Measurements from ENCODE around the gene MRPS10. TPM values are rescaled to one million over a fixed set of nuclear protein-coding genes. Genes with fewer than 3 reads are reported as not detected.

MRPS10 gene
- total RNA-seq, 1 experiment from 2014 or later = 67.6 TPM

DNA sequence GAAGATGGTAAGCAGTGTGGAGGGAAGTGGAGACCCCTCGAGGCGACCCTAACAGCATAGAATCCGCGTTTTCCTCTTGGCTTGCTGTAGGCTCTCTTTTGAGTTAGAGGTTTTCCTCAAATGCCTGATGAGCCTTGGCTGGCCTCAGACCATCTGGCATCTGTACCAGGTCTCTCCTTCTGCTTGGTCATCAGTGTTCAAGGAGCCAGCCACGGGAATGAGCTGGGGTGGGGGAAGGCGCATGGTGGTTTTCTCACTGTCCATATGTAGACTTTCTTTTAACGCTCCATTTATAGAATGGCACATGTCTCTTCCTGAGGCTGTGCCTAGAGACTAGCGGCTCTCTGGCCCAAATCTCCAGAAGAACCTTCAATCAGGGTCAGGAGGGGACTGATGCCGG, 52.6 kb downstream of the MRPS10 start:
- Histone ChIP-seq H3K27ac (ENCODE audit: low read length) (0 out of 2 replicates have a peak overlapping the region, but pooled peaks have one; percentile 7), H3K4me1 (ENCODE audit: control insufficient read depth, insufficient read depth, low read length) (peaks cover 9% of the 10 kb centered on the region), H3K9me3 (ENCODE audit: control insufficient read depth, insufficient read depth, low read depth, low read length) (no peaks in the 10 kb centered on the region), H3K36me3 (ENCODE audit: control insufficient read depth, insufficient read depth, low read length) (no peaks in the 10 kb centered on the region), H3K27me3 (ENCODE audit: control insufficient read depth, insufficient read depth, low read length) (no peaks in the 10 kb centered on the region), H3K4me3 (ENCODE audit: low read depth in 2 of 2, low read length in 2 of 2) (no peak overlapping the region)
- POLR2A ChIA-PET = interaction anchor here (0.7 kb wide), 1 partner anchor 53 kb away, joined by 8 read pairs; no protein-coding TSS in a partner anchor
- in situ Hi-C loops (cut with HindIII; ENCODE audit: low pct_unique_long_range_greater_than_20kb, low sequenced_read_pairs) = no loop called here
- TF ChIP-seq, protein P1, sequence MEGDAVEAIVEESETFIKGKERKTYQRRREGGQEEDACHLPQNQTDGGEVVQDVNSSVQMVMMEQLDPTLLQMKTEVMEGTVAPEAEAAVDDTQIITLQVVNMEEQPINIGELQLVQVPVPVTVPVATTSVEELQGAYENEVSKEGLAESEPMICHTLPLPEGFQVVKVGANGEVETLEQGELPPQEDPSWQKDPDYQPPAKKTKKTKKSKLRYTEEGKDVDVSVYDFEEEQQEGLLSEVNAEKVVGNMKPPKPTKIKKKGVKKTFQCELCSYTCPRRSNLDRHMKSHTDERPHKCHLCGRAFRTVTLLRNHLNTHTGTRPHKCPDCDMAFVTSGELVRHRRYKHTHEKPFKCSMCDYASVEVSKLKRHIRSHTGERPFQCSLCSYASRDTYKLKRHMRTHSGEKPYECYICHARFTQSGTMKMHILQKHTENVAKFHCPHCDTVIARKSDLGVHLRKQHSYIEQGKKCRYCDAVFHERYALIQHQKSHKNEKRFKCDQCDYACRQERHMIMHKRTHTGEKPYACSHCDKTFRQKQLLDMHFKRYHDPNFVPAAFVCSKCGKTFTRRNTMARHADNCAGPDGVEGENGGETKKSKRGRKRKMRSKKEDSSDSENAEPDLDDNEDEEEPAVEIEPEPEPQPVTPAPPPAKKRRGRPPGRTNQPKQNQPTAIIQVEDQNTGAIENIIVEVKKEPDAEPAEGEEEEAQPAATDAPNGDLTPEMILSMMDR (IDR thresholded peaks at IDR 0.05) = no peak
- TF ChIP-seq SIN3A (IDR thresholded peaks at IDR 0.05; ENCODE audit: borderline replicate concordance, insufficient read depth, low read depth, low read length) (no peak), POLR2AphosphoS5 (IDR thresholded peaks at IDR 0.05; ENCODE audit: low read depth, low read length) (no peak), TCF7L2 (IDR thresholded peaks at IDR 0.05; ENCODE audit: low read depth, low read length) (no peak)
- TF ChIP-seq, protein P2, sequence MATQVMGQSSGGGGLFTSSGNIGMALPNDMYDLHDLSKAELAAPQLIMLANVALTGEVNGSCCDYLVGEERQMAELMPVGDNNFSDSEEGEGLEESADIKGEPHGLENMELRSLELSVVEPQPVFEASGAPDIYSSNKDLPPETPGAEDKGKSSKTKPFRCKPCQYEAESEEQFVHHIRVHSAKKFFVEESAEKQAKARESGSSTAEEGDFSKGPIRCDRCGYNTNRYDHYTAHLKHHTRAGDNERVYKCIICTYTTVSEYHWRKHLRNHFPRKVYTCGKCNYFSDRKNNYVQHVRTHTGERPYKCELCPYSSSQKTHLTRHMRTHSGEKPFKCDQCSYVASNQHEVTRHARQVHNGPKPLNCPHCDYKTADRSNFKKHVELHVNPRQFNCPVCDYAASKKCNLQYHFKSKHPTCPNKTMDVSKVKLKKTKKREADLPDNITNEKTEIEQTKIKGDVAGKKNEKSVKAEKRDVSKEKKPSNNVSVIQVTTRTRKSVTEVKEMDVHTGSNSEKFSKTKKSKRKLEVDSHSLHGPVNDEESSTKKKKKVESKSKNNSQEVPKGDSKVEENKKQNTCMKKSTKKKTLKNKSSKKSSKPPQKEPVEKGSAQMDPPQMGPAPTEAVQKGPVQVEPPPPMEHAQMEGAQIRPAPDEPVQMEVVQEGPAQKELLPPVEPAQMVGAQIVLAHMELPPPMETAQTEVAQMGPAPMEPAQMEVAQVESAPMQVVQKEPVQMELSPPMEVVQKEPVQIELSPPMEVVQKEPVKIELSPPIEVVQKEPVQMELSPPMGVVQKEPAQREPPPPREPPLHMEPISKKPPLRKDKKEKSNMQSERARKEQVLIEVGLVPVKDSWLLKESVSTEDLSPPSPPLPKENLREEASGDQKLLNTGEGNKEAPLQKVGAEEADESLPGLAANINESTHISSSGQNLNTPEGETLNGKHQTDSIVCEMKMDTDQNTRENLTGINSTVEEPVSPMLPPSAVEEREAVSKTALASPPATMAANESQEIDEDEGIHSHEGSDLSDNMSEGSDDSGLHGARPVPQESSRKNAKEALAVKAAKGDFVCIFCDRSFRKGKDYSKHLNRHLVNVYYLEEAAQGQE (IDR thresholded peaks at IDR 0.05; ENCODE audit: insufficient read depth in 1 of 2, low read depth in 2 of 2, low read length in 1 of 2) = no peak
- no TSS peak for BruUV-seq (replicated peaks)
- intact Hi-C loops (cut with micrococcal nuclease; ENCODE audit: unreplicated experiment) = no loop called here
- CTCF ChIA-PET = interaction anchor here (0.5 kb wide), 1 partner anchor 30 kb away, joined by 7 read pairs; no protein-coding TSS in a partner anchor
- DNase-seq (ENCODE audit: low read depth, low spot score) = no peak
- no peak for ATAC-seq

DNA sequence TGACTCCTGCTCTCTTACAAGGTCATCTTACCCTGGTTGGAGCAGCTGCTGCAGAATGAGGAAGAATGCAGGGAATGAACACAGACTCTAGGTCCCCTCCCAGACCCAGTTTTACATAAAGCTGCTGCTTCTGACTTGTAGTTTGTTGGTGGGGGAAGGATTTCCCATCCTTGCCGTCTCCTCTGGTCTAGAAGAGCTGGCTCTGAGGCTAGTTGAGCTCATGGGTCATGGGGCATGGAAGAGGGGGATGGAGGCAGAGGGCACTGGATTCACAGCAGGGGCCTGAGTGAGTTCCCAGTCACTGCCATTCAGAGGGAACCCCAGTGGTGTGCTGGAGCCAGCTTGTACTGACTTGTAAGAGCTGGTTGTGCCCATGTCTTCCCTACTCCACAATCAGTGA, 53.7 kb downstream of the MRPS10 start:
- ChIA-PET CTCF (interaction anchor here (0.5 kb wide), 1 partner anchor 17 kb away, joined by 5 read pairs; no protein-coding TSS in a partner anchor), POLR2A (interaction anchor here (0.6 kb wide), 1 partner anchor 1874 kb away, joined by 5 read pairs; no protein-coding TSS in a partner anchor)
- in situ Hi-C loops (cut with HindIII; ENCODE audit: low pct_unique_long_range_greater_than_20kb, low sequenced_read_pairs) (no loop called here), intact Hi-C loops (cut with micrococcal nuclease; ENCODE audit: unreplicated experiment) (no loop called here)
- H3K9me3 ChIP-seq (ENCODE audit: control insufficient read depth, insufficient read depth, low read depth, low read length) = no peaks in the 10 kb centered on the region
- TF ChIP-seq TCF7L2 (IDR thresholded peaks at IDR 0.05; ENCODE audit: low read depth, low read length) (no peak), SIN3A (IDR thresholded peaks at IDR 0.05; ENCODE audit: borderline replicate concordance, insufficient read depth, low read depth, low read length) (no peak), POLR2AphosphoS5 (IDR thresholded peaks at IDR 0.05; ENCODE audit: low read depth, low read length) (no peak)
- TF ChIP-seq, protein P1 (IDR thresholded peaks at IDR 0.05) = no peak
- TF ChIP-seq, protein P2 (IDR thresholded peaks at IDR 0.05; ENCODE audit: insufficient read depth in 1 of 2, low read depth in 2 of 2, low read length in 1 of 2) = no peak
- DNase-seq (ENCODE audit: low read depth, low spot score) (no peak), ATAC-seq (no peak)
- H3K4me1 ChIP-seq (ENCODE audit: control insufficient read depth, insufficient read depth, low read length) = peaks cover 9% of the 10 kb centered on the region
- no peak overlapping the region for H3K27ac ChIP-seq (ENCODE audit: low read length)
- H3K4me3 ChIP-seq (ENCODE audit: low read depth in 2 of 2, low read length in 2 of 2) = no peak overlapping the region
- no TSS peak for BruUV-seq (replicated peaks)
- H3K27me3 ChIP-seq (ENCODE audit: control insufficient read depth, insufficient read depth, low read length) = no peaks in the 10 kb centered on the region
- H3K36me3 ChIP-seq (ENCODE audit: control insufficient read depth, insufficient read depth, low read length) = no peaks in the 10 kb centered on the region

Measured in Panc1 (cell line).